ENCODE measurements around the gene SMIM35. TPM values are rescaled to one million over a fixed set of nuclear protein-coding genes. Genes with fewer than 3 reads are reported as not detected.

Gene SMIM35
- total and polyA plus RNA-seq, 8 donors, result 0.20 to 1.1 (median 0.55) TPM; not detected in 2

DNA sequence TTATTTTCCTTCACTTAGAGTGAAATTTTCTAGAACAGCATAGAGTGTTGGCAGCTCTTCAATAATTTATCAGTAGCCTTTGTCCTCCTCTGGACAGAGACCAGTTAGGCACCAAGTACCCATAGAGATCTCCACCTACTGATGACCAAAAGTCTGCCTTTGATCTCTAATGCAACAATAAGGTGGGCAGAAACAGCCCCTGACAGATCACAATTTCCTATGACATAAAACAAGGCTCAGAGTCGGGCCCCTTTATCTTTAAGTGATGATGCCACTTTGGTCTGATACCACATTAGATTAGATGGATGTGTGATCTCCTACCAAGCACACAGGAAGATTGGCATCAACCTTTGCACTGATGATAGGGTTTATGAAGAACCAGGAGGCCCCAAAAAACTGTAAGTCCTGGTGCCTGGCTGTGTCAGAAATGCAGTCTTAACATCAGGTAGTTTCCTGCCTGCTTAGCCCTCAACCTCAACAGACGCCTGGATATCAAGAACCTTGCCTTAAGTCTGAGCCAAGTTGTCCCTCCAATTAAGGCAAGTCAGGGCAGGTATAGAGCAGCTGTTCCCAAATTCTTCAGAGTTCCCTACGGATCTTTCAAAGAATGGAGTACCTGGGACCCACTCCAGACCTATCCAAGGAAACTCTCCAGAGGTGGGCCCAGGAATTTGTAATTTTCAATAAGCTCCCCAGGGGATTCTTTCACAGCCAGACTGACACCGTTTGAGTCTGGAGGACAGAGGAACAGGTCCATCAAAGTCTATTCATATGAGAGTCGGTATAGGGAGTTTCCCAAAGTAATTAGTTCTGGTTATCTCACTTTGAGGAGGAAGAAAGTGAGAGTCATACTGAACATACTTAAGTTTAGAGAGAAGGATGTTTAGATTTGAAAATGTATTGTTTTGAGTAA lies 40.5 kb downstream of the SMIM35 start:
- intact Hi-C loops (cut with DNase I), result no loop called here
- H3K27ac ChIP-seq, result no peak overlapping the region
- ATAC-seq, result no peak
- H3K9me3 ChIP-seq, result no peaks in the 10 kb centered on the region
- TF ChIP-seq, protein P1, sequence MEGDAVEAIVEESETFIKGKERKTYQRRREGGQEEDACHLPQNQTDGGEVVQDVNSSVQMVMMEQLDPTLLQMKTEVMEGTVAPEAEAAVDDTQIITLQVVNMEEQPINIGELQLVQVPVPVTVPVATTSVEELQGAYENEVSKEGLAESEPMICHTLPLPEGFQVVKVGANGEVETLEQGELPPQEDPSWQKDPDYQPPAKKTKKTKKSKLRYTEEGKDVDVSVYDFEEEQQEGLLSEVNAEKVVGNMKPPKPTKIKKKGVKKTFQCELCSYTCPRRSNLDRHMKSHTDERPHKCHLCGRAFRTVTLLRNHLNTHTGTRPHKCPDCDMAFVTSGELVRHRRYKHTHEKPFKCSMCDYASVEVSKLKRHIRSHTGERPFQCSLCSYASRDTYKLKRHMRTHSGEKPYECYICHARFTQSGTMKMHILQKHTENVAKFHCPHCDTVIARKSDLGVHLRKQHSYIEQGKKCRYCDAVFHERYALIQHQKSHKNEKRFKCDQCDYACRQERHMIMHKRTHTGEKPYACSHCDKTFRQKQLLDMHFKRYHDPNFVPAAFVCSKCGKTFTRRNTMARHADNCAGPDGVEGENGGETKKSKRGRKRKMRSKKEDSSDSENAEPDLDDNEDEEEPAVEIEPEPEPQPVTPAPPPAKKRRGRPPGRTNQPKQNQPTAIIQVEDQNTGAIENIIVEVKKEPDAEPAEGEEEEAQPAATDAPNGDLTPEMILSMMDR (IDR thresholded peaks at IDR 0.05), result no peak
- no peaks in the 10 kb centered on the region for H3K27me3 ChIP-seq
- no peaks in the 10 kb centered on the region for H3K36me3 ChIP-seq
- no peak overlapping the region for H3K4me3 ChIP-seq
- H3K4me1 ChIP-seq, result no peaks in the 10 kb centered on the region
- no peak for DNase-seq

DNA sequence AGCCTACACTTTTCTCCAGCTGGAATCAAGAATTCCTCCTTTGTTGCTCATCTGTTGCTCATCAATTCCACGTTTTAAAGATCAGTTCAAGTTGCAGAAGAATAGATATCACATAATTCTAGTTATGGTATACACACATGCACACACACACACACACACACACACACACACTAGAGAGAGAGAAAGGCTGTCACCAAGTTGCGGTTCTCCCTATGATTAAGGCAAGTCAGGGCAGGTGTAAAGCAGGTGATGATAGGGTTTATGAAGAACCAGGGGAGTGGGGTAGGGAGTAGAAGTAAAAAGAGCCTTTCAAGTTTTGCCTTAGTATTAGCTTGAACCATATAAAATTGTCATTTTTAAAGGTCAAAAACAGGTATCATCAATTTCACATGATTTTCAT lies 41.6 kb downstream of the SMIM35 start:
- intact Hi-C loops (cut with DNase I), result no loop called here
- no peak for ATAC-seq

GRCh38 chr11:118042796-118043195 lies 44.0 kb downstream of the SMIM35 start:
- no peaks in the 10 kb centered on the region for H3K4me1 ChIP-seq
- no peaks in the 10 kb centered on the region for H3K36me3 ChIP-seq
- no peaks in the 10 kb centered on the region for H3K9me3 ChIP-seq
- no peak overlapping the region for H3K4me3 ChIP-seq
- no peak overlapping the region for H3K27ac ChIP-seq
- no peaks in the 10 kb centered on the region for H3K27me3 ChIP-seq
- DNase-seq (no peak), ATAC-seq (no peak)
- TF ChIP-seq, protein P1 (IDR thresholded peaks at IDR 0.05), result no peak
- intact Hi-C loops (cut with DNase I), result no loop called here

More for the DNA sequence above, 41.6 kb downstream of the SMIM35 start:
- H3K9me3 ChIP-seq, result no peaks in the 10 kb centered on the region
- no peaks in the 10 kb centered on the region for H3K27me3 ChIP-seq
- no peaks in the 10 kb centered on the region for H3K4me1 ChIP-seq
- DNase-seq, result no peak
- no peaks in the 10 kb centered on the region for H3K36me3 ChIP-seq
- TF ChIP-seq, protein P1 (IDR thresholded peaks at IDR 0.05), result no peak
- no peak overlapping the region for H3K27ac ChIP-seq
- H3K4me3 ChIP-seq, result no peak overlapping the region

- ATAC-seq, result no peak
- TF ChIP-seq, protein P1 (IDR thresholded peaks at IDR 0.05), result no peak
- intact Hi-C loops (cut with DNase I), result no loop called here
- Histone ChIP-seq H3K4me1 (no peaks in the 10 kb centered on the region), H3K36me3 (no peaks in the 10 kb centered on the region), H3K27me3 (no peaks in the 10 kb centered on the region), H3K9me3 (no peaks in the 10 kb centered on the region), H3K4me3 (no peak overlapping the region), H3K27ac (no peak overlapping the region)
- no peak for DNase-seq
Observed at GRCh38 chr11:118042141-118042540, 44.6 kb downstream of the SMIM35 start.

DNA sequence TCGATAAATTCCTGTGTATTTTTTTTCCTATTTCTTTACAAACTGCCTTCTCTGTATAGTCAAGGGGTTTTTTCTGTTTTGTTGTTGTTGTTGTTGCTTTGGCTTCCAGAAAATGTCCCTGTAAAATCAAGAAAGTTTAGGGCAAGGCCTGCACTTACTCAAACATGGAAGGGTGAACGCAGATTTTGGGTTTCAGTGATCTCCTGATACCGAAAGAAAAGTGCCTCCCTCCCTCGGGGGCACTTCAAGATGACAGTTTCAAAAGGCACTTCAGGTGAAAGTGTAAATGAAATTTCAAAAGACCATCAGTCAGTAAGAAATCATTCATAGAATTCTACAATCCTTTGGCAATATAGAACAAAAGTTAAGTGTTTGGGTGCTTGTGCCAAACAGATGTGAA lies 53.3 kb downstream of the SMIM35 start:
- Histone ChIP-seq H3K4me1 (no peaks in the 10 kb centered on the region), H3K4me3 (no peak overlapping the region), H3K27me3 (no peaks in the 10 kb centered on the region), H3K27ac (no peak overlapping the region), H3K9me3 (no peaks in the 10 kb centered on the region), H3K36me3 (no peaks in the 10 kb centered on the region)
- TF ChIP-seq, protein P1 (IDR thresholded peaks at IDR 0.05), result no peak
- ATAC-seq (no peak), DNase-seq (no peak)
- intact Hi-C loops (cut with DNase I), result no loop called here

All from left lung (tissue), 10 donors.